Measurements from ENCODE around the gene TXNDC16.

- TF ChIP-seq JUN (CRISPR knock-in tag; IDR thresholded peaks at IDR 0.05): no peak
- no peak for TF ChIP-seq CTCF (IDR thresholded peaks at IDR 0.05)
- TF ChIP-seq PRDM15 (CRISPR knock-in tag; IDR thresholded peaks at IDR 0.05): no peak
- no peak for TF ChIP-seq ZNF138 (CRISPR knock-in tag; conservative IDR thresholded peaks at IDR 0.05)
- no peak for TF ChIP-seq ZNF423 (CRISPR knock-in tag; IDR thresholded peaks at IDR 0.05)
- no peak for TF ChIP-seq HMGXB4 (CRISPR knock-in tag; IDR thresholded peaks at IDR 0.05)
- TF ChIP-seq ATF2 (CRISPR knock-in tag; IDR thresholded peaks at IDR 0.05; ENCODE audit: borderline replicate concordance, low read depth): no peak
- TF ChIP-seq NR3C1 (CRISPR knock-in tag; conservative IDR thresholded peaks at IDR 0.05; ENCODE audit: low read depth): no peak
- no peak for TF ChIP-seq FOXK1 (CRISPR knock-in tag; IDR thresholded peaks at IDR 0.05)
Observed at GRCh38 chr14:52513249-52513648, 39.1 kb downstream of the TXNDC16 start.
